Fibroblast of skin of left quadriceps (primary cell): ENCODE data around the gene AGAP3.

Experiments used
- DNase-seq, 2 experiments: peaks; one replicate each; pipeline ENCODE4 v3.0.0-alpha.2; 2013; ENCODE audit warnings: low read depth in 2 of 2

Gene AGAP3

DNA sequence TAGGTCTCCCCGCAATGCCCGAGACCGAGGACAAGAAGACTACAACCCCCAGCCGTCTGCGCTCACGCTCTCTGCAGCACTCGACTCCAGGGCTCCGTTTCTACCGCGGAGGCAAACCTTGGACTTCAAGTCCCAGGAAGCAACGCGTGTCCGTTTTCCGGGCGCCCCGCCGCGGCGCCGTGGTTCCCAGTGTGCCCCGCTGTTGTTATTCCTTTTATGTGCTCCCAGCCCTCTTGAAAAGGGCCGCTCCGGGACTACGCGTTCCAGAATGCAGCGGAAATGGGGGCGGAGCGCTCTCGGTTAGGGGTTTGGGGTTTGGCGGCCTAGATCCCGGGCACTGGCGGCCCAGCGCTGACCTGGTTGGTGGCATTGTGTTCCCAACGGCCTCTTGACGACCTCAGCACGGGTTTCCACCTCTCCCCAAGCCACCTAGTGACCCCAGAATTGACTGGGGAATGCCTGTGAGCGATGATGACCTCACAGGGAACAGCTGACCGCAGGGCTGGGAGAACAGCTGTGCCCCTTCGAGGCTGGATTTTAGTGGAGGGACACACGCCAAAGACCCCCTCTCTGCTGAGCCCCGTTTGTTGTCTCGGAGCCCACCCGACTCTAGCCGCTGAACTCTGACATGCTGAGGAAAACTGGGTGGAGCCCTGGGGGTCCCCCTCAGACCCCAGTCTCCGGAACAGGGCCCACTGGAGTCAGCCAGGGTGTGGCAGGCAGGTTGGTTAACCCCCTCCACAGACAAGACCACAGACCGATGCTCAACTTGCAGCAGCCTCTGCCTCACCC, 28.1 kb upstream of the AGAP3 start:
- DNase-seq: peak; percentile 99 to 100

DNA sequence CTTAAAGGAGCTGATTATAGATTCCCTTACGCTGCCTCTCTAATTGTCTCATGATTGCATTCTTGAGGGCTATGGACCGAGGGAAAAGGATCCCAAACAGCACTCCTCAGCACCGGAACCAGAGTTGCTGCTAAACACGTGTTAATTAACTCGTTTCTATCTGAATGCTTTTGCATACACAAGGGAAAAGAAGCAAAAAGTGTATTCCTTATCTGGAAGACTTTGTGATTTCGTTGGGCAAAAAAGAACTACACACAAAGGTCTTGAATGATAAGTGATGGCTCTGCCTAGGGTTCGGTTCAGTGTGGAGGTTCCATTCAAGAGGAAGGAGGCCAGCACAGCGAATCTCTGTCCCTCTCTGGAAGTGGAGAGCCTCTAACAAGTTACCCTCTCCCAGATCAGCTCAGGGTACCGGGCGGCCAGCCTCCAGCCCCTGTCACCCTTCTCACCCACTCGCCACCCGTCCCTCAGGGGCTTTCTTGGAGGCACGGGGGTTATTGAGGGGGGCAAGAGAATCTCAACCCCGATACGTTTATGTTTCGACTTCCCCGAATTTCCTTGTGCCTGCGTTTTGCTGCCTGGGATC, 27.4 kb upstream of the AGAP3 start:
- DNase-seq: no peak

DNA sequence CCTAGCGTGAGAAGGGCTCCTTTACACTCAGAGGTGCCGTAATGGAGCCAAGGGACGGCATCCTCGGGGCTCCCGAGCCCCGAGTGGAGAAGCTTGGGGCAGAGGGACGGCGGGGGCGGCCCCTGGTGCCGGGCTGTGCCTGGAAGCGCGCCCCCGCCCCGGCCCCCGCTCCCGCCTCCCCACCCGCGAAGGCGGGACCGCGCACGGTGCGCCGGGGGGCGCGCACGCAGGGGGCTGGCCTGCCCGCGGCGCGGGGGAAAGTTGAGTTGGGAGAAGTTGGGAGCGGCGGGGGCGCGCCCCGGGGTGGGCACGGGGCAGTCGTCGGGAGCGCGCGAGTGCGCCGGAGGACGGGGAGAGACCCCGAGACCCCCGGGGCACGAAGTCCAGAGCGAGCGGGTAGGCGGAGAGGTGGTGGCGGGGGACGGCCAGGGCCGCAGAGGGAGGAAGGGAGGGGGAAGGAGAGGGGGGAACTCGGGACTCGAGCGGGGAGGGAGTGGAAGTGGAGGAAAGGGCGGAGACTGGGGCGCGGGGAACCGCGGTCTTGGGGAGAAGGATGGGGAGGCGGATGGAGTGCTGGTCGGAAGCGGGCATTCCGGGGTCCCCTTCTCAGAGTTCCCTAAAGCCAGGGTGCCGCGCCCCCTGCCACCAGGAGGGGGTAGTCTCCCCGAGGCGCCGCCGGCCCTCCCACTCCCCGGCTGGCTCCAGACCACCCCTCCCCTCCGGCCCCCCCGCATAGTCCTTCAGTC, 26.7 kb upstream of the AGAP3 start, which contains the start of gene SLC4A2:
Gene SLC4A2, plus strand, starts transcription at position 223 of the 746 bp plus-strand sequence. CDS start 2,399 bp downstream, outside the sequence.
- DNase-seq: no peak

DNA sequence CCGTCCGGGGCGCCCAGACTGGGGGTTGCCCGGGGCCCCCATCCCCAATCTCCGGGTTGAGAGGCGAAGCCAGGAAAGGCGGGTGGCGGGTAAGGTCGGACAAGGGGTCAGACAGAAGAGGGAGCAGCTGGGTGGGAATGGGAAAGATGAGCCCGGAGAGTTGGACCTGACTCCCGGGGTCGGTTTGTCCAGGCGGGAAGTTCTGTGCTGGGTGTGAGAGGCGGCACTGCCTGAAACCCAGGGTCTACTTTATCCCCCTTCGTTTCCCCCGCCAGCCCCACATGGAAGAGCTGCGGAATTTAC, 26.2 kb upstream of the AGAP3 start:
- no peak for DNase-seq

DNA sequence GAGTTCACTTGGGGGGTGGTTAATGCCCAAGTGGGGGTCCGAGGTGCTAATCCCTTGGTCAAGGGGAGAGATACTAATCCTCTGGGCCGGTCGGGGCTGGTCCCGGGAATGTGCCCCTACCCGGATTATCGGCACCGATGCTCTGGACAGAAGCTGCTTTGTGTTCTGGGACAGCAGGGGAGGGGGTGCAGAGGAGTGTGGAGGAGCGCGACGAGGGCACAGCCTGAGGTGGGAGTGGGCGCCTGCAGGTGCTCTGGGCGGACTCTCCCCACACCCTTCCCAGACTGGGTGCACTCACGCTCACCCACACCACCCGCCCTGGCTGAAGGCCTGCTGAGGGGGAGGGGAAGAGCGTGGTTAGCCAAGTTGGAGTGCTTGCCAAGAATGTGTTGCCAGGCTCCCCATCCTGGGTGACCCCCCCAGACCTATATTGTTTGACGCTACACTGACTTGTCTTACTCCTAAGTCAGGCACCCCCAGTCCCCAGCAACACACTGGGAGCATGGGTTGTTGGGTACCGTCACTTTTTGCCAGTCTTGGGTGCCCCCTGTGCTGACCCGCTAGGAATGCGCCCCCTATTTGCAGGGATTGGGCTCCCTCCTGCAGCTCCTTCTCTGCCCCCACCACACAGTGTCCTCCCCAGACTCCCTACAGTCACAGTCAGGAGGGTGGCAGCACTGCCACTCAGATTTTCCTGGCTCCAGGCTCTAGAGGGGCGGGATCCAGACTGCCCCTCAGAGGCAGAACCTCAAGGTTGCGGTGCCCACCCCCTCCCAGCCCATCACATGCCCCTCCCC, 25.7 kb upstream of the AGAP3 start:
- DNase-seq: no peak

DNA sequence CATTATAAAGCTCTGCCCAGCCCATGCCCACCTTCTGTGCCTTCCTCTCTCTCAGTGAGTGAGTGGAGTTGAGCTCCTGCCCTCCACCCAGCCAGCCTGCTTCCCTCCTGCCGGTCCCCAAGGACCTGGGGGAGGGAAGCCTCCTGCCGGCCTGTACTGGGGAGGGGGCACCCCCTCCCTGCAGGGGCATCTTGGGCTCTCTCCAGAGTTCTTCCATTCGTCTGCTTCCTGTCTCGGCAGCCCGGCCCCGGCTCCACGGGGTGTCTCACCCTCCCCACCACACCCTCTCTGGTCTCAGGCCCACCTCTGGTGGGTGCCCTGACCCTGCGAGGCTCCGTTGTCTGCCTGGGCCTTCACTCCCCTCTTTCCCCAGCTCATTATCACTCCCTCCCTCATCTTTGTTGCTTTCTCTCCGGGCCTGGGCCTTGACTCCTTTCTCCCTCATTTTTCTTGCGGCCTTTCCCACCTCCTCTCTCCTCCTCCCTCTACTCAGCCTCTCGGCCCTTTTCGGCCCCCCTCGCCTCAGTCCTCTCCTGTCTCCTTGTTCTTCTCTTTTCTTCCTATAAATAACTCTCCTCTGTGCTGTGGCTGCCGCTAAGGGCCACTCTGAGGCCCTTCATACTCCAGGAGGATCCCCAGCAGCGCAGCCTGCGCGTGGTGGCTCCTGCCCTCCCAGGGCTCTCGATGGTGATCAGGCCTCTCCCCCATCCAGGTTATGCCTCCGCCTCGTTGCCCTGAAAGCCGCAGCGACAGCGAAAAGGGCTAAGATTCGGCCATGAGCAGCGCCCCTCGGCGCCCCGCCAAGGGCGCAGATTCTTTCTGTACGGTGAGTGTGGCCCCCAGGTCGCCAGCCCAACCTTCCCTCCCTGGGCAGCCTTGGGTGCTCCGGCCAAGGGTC, 24.8 kb upstream of the AGAP3 start:
- DNase-seq: no peak

DNA sequence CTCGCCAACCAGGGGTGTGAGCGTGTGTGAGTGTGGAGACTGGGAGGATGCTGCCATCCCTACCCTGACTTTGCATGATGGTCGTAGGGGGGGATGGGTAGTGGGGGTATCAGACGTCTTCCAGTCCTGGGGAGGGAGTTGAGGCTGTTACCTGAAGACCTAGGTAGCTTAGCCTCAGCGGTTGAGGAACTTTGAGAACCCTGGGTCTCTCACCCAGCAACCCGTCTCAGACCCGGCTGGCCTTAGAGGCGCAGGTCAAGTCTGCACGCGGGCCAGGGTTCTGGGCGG, 24.2 kb upstream of the AGAP3 start:
- DNase-seq: no peak

DNA sequence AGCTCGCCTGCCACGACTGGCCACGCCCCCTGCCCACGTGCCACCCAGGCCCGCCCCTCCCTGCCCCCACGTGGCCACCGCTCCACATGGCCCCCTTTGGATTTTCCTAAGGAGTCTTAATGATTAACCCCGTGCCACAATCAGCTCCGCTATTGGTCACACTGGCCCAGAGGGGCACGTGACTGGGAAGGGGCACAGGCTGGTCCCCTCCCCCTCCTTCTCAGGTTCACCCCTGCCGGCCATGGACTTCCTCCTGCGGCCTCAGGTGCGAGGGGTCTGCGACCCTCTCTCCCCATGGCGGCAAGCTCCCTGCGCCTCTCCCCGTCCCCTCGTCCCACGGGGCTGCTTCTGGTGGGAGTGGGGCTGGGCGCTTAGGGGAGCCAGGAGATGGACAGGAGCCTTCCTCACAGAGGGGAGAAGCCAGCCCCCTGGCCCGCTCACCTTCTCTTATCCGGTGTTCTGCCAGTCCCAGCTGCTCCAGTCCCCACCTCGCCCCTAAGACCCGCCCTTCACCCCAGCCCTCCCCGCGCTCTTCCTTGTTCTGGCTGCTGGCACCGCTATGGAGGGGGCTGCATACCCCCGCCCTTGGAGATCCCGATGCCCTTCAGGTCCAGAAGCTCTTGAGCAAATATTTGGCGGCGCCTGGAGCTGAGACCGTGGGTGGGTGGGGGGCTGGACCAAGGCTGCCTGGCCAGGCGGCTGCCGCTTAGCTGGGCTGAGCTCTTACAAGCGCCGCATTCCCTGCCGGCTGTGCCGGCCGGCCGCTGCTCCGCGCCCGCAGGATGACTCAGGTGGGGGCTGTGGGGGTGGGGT, 23.7 kb upstream of the AGAP3 start:
- no peak for DNase-seq

DNA sequence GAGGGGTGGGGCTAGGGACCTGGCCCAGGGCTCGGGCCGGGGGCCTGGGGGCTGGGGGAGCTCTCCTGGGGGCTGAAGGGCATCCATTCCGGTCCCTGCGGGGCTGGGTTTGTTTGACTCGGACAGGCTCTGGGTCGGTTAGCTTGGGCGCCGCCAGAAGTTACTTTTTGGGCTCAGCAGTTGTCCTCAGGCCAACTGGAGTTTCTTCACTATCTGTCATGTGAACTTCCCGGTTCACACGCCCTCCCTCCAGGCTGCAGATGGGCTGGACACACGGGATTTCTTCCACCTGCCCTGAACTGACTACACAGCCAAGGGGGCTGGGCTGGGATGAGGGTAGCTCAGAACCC, 23.1 kb upstream of the AGAP3 start:
- DNase-seq: no peak

DNA sequence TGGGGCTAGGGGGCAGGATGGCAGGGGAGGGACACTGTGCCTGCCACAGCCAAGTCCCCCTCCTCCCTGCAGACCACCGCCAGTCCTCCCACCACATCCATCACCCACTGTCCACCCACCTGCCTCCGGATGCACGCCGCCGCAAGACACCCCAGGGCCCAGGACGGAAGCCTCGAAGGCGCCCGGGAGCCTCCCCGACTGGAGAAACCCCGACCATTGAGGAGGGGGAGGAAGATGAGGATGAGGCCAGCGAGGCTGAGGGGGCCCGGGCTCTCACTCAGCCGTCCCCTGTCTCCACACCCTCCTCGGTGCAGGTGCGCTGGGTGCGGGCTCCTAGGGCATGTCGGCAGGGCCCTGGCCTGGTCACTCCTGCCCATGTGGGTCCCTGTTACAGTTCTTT, 21.8 kb upstream of the AGAP3 start:
- no peak for DNase-seq

DNA sequence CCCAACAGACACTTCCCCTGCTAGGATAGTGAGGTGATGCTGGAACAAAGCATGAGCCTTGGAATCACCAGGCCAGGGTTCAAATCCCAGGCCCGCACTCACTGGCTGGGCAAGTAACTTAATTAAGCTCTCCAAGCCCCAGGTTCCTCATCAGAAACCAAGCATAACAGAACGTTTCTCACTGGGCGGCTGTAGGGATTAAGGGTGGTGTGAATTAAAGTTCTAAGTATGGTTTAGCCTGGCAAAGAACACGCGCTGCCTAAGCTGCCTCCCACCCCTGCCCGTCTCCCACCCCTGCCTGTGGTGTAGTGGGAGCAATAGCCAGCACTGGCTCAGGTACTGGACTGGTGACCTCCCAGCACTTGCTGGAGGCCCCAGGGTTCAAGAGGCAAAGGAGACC, 21.3 kb upstream of the AGAP3 start:
- no peak for DNase-seq

DNA sequence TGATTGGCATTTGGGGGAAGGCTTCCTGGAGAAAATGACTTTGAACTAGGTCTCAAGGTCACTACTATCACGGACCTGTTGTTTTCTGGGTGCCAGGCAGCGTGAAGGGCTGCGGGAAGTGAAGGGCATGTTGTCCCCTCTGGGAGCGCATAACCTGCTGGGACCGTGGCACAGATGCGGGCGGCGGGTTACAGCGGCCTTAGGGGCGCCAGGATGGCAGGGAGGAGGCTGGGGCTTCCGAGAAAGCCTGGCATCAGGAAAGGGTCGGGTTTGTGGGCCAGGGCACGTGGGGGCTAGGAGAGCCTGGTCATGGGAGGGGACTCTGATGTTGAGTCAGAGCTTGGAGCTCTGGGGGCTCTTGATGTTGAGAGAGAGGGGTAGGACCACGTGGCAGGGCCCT, 20.8 kb upstream of the AGAP3 start:
- no peak for DNase-seq

DNA sequence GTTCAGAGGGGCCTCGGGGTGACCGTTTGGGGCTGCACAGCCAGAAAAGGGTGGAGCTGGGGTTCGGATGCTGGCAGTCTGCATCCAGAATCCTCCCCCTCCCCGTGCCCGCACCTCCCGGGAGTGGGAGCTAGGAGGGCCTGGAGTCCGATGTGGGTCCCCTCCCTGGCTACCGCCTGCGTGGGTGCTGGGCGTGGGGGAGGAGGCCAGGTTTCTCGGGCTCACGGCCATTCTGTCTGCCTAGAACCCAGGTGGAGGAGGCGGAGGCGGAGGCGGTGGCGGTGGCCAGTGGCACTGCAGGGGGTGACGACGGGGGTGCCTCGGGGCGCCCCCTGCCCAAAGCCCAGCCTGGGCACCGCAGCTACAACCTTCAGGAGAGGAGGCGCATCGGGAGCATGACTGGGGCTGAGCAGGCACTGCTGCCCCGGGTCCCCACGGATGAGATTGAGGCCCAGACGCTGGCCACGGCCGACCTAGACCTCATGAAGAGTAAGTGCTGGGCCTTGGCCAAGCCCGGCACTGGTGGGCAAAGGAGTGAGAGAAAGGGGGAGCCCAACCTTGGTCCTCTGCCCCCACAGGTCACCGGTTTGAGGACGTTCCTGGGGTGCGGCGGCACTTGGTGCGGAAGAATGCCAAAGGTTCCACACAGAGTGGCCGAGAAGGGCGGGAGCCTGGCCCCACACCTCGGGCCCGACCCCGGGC, 19.9 kb upstream of the AGAP3 start:
- no peak for DNase-seq

DNA sequence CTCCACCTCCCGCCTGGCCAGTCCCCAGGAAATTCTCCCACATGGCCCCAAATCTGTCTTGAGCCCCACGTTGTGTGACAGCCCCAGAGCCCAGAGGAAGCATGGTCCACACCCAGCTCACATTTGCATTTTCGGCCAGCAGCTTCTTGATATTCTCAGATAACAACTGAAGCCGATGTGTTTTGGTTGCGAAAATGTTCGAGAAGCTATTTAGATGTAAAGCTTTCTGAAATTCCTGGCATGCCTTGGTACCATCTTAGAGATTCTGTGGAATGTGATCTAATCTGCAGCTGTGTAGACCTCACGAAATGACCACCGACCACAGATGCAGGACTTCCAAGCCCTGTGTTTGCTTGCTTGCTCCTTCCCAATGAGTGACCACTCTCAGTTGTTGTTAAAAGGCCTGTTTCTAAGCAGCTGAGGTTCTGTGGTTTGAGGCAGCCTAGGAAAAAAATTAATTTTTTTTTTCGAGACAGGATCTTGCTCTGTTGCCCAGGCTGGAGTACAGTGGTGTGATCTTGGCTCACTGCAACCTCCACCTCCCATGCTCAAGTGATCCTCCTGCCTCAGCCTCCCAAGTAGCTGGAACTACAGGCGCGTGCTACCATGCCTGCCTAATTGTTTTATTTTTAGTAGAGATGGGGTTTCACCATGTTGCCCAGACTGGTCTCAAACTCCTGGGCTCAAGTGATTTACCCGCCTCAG, 18.1 kb upstream of the AGAP3 start:
- no peak for DNase-seq

DNA sequence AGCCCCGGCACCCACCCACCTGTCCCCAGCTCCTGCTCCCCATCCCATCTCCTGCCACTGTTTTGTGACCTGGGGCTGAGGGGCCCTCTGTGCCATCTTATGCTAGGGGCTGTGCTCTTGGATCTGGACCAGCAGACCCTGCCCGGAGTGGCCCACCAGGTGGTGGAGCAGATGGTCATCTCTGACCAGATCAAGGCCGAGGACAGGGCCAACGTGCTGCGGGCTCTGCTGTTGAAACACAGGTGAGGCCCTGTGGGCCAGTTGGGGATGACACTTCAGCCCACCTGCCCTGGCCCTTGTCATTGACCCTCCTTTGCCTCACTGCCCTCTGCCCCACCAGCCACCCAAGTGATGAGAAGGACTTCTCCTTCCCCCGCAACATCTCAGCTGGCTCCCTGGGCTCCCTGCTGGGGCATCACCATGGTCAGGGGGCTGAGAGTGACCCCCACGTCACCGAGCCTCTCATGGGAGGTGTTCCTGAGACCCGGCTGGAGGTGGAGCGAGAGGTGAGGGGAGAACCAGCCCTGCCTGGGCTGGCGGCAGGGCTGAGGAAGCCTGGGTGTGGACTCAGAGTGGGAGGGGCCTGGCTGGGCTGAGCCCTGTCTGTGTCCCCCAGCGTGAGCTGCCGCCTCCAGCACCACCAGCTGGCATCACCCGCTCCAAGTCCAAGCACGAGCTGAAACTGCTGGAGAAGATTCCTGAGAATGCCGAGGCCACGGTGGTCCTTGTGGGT, 16.3 kb upstream of the AGAP3 start:
- no peak for DNase-seq

DNA sequence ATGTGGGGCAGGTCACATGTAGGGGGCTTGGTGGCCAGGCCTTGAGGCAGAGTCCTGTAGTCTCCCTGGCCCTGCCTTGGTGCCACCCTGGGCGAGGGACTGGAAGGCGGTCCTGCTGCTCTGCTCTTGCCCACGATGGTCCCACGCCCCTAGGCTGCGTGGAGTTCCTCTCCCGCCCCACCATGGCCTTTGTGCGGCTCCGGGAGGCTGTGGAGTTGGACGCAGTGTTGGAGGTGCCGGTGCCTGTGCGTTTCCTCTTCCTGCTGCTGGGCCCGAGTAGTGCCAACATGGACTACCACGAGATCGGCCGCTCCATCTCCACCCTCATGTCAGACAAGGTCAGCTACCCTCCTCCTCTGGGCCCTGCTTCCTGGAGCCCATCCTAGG, 15.7 kb upstream of the AGAP3 start:
- DNase-seq: no peak

DNA sequence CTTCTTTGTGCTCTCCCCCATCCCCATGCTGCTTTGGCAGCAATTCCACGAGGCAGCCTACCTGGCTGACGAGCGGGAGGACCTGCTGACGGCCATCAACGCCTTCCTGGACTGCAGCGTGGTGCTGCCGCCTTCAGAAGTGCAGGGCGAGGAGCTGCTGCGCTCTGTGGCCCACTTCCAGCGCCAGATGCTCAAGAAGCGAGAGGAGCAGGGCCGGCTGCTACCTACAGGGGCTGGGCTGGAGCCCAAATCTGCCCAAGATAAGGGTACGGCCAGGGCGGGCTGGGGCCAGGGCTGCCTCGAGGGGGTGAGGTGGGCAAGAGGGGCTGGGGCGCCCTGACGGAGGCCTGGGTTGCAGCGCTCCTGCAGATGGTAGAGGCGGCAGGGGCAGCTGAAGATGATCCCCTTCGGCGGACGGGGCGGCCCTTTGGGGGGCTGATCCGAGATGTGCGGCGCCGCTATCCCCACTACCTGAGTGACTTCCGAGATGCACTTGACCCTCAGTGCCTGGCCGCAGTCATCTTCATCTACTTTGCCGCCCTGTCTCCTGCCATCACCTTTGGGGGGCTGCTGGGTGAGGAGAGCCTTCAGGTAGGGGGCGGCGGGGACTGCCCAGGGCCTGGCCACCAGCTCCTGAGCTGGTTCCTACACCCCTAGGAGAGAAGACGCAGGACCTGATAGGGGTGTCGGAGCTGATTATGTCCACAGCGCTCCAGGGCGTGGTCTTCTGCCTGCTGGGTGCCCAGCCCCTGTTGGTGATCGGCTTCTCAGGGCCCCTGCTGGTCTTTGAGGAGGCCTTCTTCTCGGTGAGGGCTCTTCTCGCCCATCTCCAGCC, 15.0 kb upstream of the AGAP3 start:
- no peak for DNase-seq

DNA sequence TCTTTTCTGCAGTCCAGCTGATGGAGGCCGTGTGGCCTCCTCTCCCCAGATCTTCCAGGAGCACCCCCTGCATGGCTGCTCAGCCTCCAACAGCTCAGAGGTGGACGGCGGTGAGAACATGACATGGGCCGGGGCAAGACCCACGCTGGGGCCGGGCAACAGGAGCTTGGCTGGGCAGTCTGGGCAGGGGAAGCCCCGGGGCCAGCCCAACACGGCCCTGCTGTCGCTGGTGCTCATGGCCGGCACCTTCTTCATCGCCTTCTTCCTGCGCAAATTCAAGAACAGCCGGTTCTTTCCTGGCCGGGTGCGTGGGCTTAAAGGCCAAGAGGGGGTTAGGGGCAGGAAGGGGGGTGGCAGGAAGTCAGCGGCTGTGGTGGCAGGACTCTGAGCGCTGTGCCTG, 12.3 kb upstream of the AGAP3 start:
- no peak for DNase-seq
